HG03460 (cell line): ENCODE data around the gene TRIM54.

Experiments
- ATAC-seq: cut with Tn5 transposase; IDR thresholded peaks from one replicate; pipeline ENCODE4 v1.9.1; 2021; ENCODE audit not compliant: unreplicated experiment

The TRIM54 gene

DNA sequence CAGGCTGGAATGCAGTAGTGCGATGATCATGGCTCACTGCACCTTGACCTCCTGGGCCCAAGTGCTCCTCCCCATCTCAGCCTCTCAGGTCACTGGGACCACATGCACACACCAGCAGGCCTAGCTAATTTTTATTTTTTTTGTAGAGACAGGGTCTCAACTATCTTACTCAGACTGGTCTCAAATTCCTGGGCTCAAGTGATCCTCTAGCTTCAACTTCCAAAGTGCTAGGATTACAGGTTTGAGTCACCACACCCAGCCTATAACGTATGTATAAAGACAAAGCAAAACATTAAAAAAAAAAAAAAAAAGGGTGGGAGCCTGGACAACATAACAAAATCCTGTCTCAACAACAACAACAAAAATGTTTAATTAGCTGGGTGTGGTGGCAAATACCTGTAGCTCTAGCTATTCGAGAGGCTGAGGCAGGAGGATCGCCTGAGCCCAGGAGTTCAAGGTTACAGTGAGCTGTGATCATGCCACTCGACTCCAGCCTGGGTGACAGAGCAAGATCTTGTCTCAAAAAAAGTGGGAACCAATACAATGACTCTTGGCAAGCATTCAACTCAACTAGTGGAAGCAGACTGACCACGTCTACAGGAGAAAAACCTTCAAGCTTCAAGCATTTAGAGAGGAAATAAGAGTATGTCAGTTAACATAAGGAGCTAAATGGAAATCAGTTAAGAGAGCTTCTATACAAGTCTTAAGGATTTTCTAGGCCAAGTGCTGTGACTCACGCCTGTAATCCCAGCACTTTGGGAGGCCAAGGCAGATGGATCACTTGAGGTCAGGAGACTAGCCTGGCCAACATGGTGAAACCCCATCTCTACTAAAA is 71.8 kb downstream of the TRIM54 start:
- no peak for ATAC-seq

DNA sequence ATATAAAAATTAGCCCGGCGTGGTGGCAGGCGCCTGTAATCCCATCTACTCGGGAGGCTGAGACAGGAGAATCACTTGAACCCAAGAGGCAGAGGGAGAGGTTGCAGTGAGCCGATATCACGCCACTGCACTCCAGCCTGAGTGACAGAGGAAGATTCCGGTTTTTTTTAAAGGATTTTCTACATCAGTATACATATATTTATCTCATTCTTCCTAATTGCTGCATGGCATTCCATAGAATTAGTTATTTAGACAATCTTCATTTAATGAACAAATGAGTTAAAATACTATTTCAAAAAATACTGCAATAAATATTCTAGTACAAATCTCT is 72.3 kb downstream of the TRIM54 start:
- ATAC-seq: no peak

DNA sequence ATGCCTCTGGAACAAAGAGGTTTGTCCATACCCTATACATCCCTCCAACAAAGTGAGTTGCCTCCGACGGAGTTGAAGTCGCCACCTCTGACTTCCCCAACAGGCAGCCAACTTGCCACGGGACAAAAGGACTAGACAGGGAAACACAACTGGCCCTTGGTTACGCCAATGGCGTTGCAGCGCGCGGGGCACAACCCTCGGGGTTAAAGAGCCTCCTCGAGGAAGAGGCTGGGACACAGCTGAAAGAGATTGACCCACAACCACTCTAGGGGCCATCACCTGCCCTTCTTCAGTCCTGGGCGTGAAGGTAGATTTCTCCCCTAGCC is 73.8 kb downstream of the TRIM54 start:
- peak; percentile 26 for ATAC-seq

DNA sequence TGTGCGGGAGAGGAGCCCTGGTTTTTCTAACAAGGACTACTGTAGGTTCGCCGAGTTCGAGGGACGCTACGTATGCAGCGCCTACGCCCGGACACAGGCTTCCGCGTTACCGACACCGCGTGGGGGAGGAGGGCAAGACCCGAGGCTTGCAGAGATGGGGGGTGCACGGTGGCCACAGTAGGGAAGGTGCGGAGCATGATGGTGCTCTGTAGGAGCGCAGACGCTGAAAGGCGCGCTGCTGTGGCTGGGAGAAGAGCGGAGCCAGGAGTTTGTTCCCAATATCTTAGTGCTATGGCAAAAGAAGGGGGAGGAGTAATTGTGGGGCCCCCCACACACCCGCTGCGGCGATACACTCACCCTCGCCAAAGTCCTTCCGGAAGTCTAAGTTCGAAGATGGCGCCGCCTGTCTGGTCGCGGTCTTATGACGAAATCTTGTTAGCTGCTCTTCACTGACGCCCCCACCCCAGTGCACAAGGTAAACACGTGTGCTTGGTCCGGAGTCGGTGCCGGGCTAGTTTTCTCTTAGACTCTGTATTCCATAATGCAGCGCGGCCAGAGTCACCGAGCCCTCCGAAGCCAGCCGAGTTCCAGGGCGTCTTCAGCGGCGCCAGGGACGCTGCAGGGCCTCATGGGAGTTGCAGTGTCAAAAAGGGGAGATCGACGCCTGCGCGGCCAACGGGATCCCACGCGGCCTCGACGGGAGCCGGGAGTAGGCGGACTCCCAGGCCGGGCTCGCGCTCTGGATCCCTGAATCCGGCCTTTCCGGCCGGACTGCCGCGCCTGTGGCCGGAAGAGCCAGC is 74.4 kb downstream of the TRIM54 start, which contains the start of gene GTF3C2:
GTF3C2 (minus strand) TSS at position 383 of the 800 bp plus-strand sequence. CDS start 13,210 bp downstream, outside the sequence.
- ATAC-seq: peak; percentile 81
